ENCODE measurements around the gene TMEM131L. TPM values are rescaled to one million over a fixed set of nuclear protein-coding genes. Genes with fewer than 3 reads are reported as not detected.

TMEM131L gene
- total RNA-seq, 1 donor from 2014 or later = 18.9 TPM

DNA sequence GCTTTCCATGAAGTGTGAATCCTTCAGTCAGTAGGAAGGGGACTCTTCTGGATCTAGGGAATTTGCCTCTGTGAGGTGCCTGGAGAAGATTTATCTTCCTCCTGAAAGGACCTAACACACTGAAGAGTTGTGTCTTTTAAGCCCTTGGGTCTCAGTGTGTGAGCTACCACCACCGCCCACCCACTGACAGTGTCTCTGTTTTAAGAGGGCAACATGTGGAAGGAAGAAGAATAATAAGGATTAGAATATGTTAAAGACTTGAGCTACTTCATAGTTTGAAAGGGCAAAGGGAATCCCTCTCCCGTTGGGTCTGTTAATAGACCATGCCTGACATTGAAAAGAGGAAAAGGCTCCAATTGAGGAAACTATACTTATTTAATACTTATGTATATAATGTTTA is 153.7 kb downstream of the TMEM131L start:
- Mint-ChIP-seq H3K4me3 (ENCODE audit: low read depth) (no peak overlapping the region), H3K36me3 (ENCODE audit: insufficient read depth) (peaks cover 13% of the 10 kb centered on the region)

DNA sequence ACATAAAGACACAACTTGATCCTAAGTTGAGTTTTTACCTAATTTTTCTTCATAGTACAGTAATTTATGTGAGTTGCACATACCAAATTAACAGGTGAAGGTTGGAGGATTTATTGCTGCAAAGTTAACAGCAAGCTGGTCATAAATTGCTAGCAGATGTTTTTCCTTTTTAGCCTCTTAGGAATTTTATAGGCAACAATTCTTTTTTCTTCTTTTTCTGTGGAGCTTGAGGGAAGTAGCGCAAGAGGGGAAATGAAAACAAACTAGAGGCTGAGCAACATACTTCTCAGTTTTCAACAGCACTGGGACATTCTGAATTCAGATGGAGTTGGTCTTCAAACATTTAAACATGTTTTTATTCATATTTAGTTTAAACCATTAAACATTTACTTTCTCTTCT is 154.2 kb downstream of the TMEM131L start:
- H3K9me3 Mint-ChIP-seq (ENCODE audit: low read depth) = no peaks in the 10 kb centered on the region
- TF ChIP-seq, protein P1, sequence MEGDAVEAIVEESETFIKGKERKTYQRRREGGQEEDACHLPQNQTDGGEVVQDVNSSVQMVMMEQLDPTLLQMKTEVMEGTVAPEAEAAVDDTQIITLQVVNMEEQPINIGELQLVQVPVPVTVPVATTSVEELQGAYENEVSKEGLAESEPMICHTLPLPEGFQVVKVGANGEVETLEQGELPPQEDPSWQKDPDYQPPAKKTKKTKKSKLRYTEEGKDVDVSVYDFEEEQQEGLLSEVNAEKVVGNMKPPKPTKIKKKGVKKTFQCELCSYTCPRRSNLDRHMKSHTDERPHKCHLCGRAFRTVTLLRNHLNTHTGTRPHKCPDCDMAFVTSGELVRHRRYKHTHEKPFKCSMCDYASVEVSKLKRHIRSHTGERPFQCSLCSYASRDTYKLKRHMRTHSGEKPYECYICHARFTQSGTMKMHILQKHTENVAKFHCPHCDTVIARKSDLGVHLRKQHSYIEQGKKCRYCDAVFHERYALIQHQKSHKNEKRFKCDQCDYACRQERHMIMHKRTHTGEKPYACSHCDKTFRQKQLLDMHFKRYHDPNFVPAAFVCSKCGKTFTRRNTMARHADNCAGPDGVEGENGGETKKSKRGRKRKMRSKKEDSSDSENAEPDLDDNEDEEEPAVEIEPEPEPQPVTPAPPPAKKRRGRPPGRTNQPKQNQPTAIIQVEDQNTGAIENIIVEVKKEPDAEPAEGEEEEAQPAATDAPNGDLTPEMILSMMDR (IDR thresholded peaks at IDR 0.05; ENCODE audit: unreplicated experiment) = no peak
- H3K27ac Mint-ChIP-seq = no peak overlapping the region
- H3K4me1 Mint-ChIP-seq (ENCODE audit: low read depth) = no peaks in the 10 kb centered on the region
- no peak overlapping the region for H3K4me3 Mint-ChIP-seq (ENCODE audit: low read depth)
- peaks cover 10% of the 10 kb centered on the region for H3K36me3 Mint-ChIP-seq (ENCODE audit: insufficient read depth)
- DNase-seq (ENCODE audit: low spot score, unreplicated experiment) = no peak
- H3K27me3 Mint-ChIP-seq = no peaks in the 10 kb centered on the region

More for the DNA sequence above, 153.7 kb downstream of the TMEM131L start:
- Mint-ChIP-seq H3K27me3 (no peaks in the 10 kb centered on the region), H3K9me3 (ENCODE audit: low read depth) (no peaks in the 10 kb centered on the region), H3K27ac (no peak overlapping the region), H3K4me1 (ENCODE audit: low read depth) (no peaks in the 10 kb centered on the region)
- TF ChIP-seq, protein P1 (IDR thresholded peaks at IDR 0.05; ENCODE audit: unreplicated experiment) = no peak
- DNase-seq (ENCODE audit: low spot score, unreplicated experiment) = no peak

DNA sequence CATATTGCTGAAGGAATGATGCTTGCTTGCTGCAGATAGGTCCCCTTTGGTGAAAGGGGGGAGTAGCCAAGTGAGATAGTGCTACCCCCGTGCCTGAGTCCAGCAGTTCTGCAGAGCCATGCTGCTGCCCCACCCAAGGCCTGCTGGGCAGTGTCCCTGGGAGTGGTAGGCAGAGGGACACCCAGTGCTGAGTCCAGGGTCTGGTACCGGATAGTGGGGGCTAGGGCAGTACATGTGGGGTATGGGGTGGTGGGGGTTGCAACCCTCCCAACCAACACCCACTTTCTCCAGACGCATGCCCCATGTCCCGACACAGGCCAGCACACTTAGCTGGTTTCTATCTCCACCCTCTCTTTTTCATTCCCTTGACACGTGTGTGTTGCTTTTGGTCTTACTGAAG is 155.9 kb downstream of the TMEM131L start:
- H3K27me3 Mint-ChIP-seq = no peaks in the 10 kb centered on the region
- H3K4me3 Mint-ChIP-seq (ENCODE audit: low read depth) = no peak overlapping the region
- H3K36me3 Mint-ChIP-seq (ENCODE audit: insufficient read depth) = peaks cover 8% of the 10 kb centered on the region
- H3K27ac Mint-ChIP-seq = no peak overlapping the region
- H3K4me1 Mint-ChIP-seq (ENCODE audit: low read depth) = no peaks in the 10 kb centered on the region
- TF ChIP-seq, protein P1 (IDR thresholded peaks at IDR 0.05; ENCODE audit: unreplicated experiment) = no peak
- H3K9me3 Mint-ChIP-seq (ENCODE audit: low read depth) = no peaks in the 10 kb centered on the region
- DNase-seq (ENCODE audit: low spot score, unreplicated experiment) = no peak

DNA sequence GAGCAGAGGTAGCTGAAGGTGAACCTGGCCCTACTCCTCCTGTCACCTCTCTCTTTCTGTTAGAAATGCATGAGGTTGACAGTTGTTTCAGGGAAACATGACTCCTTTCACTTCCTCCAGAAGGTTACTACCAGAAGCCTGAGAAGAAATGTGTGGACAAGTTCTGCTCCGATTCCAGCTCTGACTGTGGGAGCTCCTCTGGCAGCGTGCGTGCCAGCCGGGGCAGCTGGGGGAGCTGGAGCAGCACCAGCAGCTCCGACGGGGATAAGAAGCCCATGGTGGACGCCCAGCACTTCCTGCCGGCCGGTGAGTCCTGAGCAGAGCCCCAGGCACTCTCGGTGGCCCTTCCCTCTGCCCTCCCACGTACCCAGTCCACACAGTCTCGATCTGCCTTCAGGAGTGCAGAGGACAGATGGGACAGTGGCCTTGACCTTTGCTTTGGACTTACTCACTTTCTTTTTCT is 156.6 kb downstream of the TMEM131L start:
- no peak overlapping the region for H3K27ac Mint-ChIP-seq
- peaks cover 8% of the 10 kb centered on the region for H3K36me3 Mint-ChIP-seq (ENCODE audit: insufficient read depth)

DNA sequence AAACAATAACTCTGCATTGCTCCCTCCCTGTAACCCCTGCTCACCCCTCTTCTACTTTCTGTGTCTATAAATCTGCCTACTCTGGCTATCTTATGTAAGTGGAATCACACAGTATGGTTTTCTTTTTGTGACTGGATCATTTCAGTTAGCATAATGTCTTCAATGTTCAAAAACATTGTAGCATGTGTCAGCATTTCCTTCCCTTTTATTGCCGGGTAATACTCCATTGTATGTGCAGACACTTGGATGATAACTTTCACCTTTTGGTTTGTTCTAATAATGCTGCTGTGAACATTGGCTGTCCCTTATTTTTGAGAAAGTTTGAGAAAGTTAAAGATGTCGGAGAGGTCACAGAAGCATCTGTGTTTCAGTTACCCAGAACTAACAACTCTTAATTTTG is 157.3 kb downstream of the TMEM131L start:
- peaks cover 9% of the 10 kb centered on the region for H3K36me3 Mint-ChIP-seq (ENCODE audit: insufficient read depth)
- no peak overlapping the region for H3K27ac Mint-ChIP-seq
- H3K27me3 Mint-ChIP-seq = no peaks in the 10 kb centered on the region
- H3K4me1 Mint-ChIP-seq (ENCODE audit: low read depth) = no peaks in the 10 kb centered on the region
- H3K9me3 Mint-ChIP-seq (ENCODE audit: low read depth) = no peaks in the 10 kb centered on the region
- no peak for DNase-seq (ENCODE audit: low spot score, unreplicated experiment)
- no peak overlapping the region for H3K4me3 Mint-ChIP-seq (ENCODE audit: low read depth)
- TF ChIP-seq, protein P1 (IDR thresholded peaks at IDR 0.05; ENCODE audit: unreplicated experiment) = no peak

More for the DNA sequence above, 156.6 kb downstream of the TMEM131L start:
- H3K9me3 Mint-ChIP-seq (ENCODE audit: low read depth) = no peaks in the 10 kb centered on the region
- no peak for DNase-seq (ENCODE audit: low spot score, unreplicated experiment)
- H3K4me3 Mint-ChIP-seq (ENCODE audit: low read depth) = no peak overlapping the region
- H3K4me1 Mint-ChIP-seq (ENCODE audit: low read depth) = no peaks in the 10 kb centered on the region
- no peaks in the 10 kb centered on the region for H3K27me3 Mint-ChIP-seq
- TF ChIP-seq, protein P1 (IDR thresholded peaks at IDR 0.05; ENCODE audit: unreplicated experiment) = no peak

All from progenitor cell of endocrine pancreas (in vitro differentiated cells).